IPS-NIHi7 (cell line): ENCODE measurements around the gene TOX2.

Experiments
- DNase-seq: peaks from one replicate; pipeline ENCODE4 v3.0.0; 2012; ENCODE audit warnings: mixed read lengths; ENCODE audit errors: extremely low spot score

Gene TOX2, protein sequence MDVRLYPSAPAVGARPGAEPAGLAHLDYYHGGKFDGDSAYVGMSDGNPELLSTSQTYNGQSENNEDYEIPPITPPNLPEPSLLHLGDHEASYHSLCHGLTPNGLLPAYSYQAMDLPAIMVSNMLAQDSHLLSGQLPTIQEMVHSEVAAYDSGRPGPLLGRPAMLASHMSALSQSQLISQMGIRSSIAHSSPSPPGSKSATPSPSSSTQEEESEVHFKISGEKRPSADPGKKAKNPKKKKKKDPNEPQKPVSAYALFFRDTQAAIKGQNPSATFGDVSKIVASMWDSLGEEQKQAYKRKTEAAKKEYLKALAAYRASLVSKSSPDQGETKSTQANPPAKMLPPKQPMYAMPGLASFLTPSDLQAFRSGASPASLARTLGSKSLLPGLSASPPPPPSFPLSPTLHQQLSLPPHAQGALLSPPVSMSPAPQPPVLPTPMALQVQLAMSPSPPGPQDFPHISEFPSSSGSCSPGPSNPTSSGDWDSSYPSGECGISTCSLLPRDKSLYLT

DNA sequence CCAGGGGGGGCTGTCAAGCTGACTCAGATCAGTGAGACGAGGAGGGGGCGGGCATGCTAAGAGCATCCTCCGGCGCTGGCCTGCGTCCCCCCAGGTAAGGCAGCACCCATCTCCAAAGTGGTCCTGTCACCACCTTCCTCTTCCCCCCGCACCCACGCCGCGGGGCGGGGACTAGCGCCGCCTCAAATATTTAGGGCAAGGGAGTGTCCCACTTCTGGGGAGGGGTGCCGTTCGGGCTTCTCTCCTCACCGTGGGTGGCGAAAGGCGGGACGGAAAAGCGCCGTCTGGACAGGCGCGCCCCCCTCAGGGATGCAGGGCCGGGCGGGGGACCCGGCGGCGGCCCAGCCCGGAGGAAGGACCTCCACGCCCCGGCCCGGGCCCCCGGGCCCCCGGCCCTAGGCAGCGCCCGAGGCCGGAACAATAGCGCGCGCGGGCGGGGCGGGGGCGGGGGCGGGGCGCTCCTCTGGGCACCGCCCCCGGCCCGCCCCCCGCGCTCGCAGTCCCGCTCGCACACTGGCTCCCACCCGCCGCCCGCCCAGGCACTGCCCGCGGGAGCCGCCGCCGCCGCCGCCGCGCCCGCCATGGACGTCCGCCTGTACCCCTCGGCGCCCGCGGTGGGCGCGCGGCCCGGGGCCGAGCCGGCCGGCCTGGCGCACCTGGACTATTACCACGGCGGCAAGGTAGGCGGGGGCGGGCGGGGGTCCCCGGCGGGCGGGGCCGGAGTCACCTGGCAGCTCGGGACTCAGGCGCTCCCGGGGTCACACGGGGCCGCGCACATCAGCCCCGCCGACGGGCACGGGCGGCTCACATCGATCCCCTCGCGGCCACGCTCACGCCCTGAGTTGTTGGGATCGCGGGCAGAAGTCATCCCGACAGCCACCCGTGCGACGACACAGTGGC is at the start of gene TOX2:
TSS of gene TOX2 (plus strand) at position 542 of the 900 bp plus-strand sequence. CDS start at position 582, 40 bp downstream.
- DNase-seq = peak; percentile 78

DNA sequence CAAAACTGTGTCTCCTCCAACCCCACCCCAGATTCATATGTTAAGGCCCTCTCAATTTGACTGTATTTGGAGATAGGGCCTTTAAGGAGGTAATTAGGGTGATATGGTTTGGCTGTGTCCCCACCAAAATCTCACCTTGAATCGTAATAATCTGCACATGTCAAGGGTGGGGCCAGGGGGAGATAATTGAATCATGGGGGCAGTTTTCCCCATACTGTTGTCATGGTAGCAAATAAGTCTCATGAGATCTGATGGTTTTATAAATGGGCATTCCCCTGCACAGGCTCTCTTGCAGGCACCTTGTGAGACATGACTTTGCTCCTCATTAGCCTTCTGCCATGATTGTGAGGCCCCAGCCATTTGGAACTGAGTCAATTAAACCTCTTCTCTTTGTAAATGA is 46.6 kb upstream of the TOX2 start:
- no peak for DNase-seq

DNA sequence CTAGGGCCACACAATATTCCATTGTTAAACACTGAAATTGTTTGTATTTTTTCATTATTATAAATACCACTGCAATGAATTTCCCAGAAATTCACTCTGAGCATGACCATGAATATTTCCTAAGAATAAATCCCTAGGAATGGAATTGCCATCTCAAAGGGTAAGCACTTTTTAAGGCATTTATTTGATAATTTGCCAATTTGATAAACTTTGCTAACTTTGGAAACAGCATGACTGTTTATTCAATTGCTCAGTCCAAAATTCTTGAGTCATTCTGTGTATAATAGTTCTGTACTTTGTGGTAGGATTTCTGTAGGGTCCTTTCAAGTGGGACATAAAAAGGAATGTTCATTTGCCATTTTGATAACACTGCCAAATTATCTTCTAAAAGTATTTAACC is 44.2 kb upstream of the TOX2 start:
- DNase-seq = no peak

DNA sequence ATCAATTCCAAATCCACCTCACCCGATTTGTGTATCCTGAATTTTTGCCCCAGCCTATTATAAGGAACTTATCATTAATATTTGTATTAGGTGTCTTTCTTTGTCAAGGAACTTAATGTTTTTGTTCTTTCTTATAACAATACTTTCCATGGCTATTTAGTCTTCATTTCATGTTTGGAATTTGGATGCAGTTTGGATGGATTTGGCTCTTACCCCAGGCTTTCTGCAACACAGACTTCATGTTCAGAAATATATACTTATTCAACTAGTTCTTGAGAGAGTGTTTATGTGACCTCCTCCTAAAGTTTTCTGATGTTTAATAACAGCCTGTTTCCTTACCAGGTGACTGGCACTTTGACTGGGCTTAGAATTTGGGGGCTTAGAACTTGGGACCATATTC is 35.9 kb upstream of the TOX2 start:
- no peak for DNase-seq

DNA sequence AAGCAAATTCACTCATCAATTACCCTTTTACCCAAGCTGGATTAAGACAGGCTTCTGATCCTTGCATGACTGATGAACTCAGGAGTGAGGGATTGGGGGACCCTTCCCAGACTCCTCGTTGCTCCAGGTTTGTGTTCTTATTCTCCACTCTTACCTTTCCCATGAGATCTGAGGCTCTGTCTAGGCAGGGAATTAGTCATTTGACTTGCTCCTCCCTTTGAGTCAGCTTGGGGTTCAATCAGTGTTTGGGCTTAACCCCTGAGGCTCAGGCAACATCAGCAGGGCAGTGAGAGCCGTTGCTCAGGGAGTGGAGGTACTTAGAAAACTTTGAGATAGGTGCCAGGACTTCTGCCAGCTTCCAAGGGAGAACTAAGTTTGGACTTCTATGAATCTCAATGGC is 20.7 kb upstream of the TOX2 start:
- DNase-seq = no peak

DNA sequence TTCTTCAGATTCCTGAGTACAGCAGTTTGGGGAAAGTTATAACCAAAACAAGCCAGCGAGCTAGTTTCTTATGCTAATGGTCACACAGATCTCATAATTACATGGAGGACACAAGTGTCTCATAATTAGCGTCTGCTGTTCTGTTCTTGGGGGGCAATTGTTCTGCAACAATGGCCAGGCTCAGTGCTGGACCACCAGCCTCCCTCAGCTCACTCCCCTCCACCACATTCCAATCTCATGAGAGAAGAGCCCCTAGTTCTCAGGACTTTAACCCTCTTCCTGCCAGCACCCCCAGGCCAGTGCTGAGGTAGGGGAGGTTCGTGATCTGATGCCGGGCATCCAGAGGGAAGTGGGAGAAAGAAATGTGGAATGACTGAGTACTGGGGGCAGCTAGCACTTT is 20.2 kb upstream of the TOX2 start:
- peak; percentile 66 for DNase-seq

DNA sequence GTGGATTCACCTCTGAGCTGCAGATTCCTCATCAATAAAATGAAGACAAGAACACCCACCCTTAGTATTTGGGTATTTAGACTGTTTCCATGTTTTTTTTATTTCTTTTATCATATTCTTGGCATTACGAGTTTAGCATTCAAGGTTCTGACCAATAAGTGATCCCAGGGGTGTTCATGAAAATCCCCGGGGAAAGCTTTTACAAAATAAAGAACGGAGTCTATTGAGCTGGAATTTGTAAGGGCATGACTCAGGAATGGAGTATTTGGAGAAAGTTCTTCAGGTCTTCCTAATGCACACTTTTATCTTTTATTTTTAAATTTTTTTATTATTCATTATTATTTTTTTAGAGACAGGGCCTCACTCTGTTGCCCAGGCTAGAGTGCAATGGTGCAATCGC is 19.4 kb upstream of the TOX2 start:
- DNase-seq = no peak

DNA sequence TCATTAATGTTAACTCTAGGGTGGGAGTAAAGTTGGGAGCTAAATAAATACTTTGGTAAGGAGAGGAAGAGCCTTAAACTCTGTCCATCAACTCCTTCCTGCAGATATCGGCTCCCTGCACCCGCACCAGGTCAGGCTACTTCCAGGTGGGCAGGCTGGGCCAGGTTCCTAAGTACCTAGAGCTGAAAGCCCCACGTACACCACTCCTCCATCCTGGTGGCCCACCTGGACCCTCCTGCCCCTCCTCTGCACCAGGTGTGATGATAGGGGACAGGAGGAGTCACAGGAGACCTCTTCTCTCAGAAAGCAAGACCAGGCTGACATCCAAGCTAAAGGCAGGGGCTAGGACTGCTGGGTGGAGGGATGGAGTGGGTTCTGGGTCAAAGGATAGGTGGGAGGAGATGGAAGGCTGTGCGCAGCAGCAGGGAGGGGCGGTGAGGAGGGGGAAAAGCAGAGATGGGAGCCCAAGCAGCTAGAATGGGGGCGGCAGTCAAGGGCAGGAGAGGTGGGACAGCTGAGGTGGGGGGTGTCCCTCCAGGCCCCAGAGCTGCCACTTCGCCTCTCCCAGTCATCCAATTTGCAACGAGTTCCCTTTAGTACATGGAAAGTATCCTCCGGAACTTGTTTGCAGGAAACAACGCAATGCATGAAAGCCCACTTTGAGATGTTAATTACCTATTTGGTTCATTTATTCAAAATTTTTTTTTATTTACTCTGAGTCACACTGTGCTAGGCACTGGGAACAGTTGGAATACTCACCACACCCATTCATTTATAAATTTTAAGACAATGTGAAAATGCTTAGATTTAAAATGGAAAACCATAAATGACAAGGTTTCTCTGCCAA is 15.2 kb upstream of the TOX2 start:
- DNase-seq = no peak

DNA sequence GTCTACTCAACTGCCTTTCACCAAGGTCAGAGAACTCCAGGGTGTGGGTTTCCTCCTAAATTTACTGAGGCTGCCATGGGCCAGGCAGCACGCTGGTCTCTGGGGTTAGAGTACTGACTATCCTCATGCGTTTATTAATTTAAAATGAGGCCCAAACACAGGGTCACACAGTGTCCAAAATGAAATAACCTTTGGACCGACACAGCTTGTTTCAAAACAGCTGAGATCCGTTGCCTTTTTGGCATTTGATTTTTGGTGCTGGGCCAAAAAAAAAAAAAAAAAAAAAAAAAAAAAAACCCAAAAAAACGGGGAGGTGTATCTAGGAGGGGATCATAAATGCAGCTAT is 14.6 kb upstream of the TOX2 start:
- DNase-seq = no peak

DNA sequence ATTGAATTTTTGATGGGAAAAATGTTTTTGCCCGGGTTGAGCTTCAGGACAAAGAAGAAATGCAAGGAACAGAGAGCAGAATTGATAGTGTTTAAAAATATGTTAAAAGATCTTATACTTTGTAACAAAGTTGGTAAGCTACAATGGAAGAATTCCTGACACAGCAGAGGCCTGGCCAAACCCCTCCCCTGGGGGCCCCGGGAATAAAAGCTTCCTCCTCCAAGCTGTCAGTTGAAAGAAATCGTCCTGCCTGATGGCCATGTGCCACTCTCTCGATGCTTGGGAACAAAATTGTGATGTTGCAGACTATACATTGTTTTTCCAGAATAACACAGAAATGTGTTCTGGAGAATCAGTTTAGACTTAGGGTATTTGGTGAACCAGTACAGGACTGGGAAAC is 14.2 kb upstream of the TOX2 start:
- no peak for DNase-seq

DNA sequence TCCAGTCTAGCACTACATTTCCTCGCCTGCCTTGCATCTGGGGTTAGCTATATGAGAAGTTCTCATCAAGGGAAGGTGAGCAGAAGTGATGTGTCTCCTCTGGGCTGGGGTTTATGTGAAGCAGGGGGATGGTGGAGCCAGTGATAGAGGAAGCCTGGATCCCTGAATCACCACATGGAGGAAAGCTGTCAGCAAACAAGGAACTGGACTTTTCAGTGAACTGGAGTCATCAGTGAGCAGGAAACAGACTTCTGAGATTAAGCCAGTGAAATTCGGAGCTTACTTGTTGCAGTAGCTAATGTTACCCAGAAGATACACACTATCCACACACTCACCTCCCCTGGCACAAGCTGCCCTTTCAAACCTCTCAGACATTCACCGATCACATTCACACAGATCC is 13.4 kb upstream of the TOX2 start:
- DNase-seq = no peak

DNA sequence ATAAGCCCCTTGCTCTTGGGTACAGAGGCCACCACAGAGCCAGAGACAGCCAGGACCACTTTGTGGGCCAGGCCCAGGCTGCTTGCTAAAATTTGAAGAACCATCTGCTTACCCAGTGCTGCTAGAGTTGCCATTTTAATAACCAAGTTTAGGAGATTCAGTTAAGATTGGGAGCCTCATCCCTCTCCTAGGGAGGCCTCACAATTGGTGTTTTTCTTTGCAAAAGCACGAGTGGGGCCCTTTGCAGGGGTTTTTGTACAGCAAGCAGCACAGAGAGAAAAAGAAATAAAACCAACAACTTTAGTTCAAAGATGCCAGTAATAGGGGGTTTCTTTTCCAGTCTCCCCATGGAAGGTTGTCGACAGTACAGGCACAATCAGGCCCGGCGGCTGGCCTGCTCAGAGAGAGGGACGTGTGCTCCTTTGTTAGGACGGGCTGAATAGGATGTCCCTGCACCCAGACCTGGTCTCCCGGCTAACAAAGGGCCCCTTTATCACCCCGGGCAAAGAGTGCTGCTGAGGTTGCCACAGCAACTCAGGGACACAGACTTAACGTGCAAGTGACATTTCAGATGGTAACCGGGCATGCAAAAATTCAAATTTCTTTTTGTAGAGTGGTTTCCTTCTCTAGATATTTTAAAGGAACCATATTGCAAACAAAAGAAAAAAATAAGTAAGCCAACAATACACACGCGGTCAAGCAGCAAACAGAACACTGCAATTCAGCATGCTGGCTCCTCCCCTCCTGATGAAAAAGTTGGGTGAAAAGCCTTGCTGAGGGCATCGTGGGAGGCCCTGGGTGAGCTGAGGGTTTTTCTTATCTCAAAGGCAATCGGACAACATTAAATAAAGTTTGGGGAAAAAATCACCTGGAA is 10.5 kb upstream of the TOX2 start:
- no peak for DNase-seq

DNA sequence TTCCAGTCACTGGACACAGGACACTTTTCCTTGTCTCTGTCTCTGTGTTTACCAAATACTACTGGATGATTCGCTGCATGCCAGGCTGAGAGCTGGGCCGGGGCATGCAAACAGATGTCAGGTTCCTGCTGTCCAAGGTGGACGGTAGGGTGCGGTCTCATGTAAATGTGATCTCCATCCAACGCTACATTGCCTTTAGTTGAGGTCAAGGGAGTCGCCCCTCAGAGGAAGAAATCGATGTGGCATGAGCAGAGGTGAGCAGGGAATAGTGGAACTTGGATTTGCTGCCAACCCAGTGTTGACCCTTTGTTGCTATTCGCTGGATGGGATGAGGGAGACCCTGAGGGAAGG is 9.8 kb upstream of the TOX2 start:
- DNase-seq = no peak

DNA sequence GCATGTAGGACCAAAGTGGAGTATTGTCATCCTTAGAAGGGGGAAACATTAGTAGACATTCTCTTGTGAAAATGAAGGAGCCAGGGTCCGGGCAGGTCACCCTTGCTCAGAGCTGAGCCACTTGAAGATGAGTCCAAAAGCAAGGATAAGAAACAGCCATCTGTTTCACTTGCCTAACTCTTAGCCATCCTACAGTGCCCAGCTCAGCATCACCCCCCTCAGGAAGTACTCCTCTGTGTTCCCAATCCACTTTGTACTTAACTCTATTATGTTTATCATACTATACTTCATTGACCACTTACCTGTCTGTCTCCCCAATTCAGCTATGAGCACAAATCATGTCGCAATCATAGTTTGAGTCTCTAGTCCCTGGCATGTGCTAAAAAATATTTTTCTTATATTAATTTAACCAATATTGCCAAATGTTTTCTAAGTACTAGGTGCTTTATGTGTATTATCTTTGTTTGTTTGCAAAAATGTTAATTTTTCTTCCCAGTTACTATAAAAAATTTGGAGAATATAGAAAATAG is 8.1 kb upstream of the TOX2 start:
- DNase-seq = no peak

DNA sequence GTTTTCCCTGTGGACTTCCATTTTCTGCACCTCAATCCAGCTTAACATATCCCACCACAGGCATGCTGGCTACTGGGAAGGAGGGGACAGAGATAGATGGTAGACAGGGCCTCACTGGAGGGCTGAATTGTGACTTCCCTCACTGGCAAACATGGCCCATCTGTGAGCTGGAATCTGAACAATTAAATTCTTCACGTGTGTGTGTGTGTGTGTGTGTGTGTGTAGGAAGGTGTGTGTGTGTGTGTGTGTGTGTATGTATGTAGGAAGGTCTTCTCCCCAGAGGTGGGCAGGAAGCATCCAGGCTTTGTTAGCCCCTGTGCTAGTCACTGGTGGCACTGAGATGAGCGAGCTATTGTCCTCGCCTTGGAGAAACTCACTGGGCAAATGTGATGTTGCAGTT is 5.4 kb upstream of the TOX2 start:
- DNase-seq = no peak

DNA sequence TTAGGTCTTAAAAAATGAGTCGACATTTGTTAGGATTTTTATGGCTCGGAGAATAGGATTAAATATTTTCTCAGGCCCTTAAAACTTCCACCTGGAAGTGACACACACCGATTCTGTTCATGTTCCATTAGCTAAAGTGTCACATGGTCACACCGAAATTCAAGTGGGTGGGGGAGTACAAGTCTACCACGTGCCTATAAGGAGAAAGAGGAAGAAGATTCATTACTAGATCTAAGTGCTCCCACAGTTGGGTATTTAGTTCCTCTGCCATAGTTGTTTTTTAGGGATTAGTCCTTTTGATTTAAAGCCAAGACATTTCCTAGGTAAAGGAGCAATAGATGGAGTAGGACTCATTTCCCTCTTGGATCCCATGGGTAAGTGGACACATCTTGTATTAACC is 4.9 kb upstream of the TOX2 start:
- no peak for DNase-seq

DNA sequence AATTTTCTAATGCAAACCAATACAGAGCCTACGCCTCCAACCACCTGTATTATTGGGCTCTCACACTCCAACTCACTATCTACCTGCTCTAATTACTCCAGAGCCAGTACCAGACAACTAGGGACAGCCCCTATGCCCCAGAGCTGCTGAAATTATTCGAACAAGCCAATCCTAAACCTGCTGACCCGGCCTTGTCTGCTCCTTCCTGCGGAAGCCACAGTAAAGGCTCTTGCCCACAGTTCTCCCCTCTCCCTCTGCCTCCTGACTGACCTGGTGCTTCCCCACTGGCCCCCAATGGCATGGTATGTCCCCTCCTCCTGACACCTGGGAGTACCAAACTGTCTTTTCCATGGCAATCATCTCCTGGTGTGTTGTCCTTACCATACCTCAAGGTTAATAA is 4.1 kb upstream of the TOX2 start:
- DNase-seq = no peak

DNA sequence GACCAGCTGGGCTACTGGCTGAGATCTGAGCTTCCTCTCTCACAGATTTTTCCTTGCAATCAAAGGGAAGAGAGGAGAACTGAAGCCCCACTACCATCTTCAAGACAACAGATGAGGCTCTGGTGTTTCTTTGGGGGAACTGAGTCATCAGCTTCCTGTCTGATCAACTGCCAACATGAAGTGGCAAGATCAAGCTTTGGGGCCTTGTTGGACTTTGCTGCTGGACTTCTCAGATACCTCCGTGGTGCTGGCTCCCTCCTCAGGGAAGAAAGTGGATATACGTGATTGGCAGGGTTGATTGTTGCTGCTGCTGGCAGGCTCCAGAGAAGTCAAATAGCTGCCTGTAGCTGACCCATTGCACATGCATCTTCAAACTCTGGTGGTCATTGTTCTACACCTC is 3.6 kb upstream of the TOX2 start:
- no peak for DNase-seq

DNA sequence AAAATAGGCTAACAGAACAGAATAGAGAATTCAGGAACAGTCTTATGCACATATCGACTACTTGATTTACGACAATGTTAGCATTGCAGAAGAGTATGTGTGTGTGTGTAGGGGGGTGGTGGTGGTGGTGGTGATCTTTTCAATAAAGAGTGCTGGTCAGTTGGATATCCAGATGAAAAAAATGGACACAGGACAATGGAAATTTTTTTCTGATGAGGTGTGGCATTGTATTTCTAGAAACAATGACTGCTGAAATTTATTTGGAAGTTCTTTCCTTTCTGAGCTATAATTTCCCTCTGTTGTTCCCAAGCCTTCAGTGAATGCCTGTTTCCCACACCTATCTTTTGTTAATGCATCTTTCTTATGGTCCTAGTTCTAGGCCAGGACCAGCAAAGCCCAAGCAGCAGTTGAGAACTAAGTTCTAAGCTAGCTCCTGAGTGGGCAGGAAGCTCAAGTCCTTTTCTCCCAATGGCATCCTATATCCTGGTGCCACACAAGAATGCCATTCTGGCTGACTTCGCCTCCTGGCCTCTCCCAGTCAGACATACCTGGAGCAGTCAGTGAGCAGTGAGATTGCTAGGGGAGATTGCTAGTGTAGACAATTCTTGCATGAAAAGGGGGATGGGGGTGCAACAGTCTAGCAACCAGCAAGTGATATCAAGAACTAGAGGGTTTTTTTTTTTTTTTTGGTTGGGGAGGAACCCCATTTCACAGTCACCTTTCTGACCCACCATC is 1.2 kb upstream of the TOX2 start:
- no peak for DNase-seq
